ENCODE data around the gene DHFR2. TPM values are rescaled to one million over a fixed set of nuclear protein-coding genes. Genes with fewer than 3 reads are reported as not detected.
"Not testable (repeated sequence)": the region's sequence is repeated elsewhere in the genome, so short reads cannot be mapped to it uniquely, and the experiment has no call there.

The DHFR2 gene
- total RNA-seq, 4 donors from 2014 or later, result 2.0 to 7.7 (median 5.3) TPM

- no peak overlapping the region for H3K4me3 ChIP-seq (ENCODE audit: low read depth, poor library complexity, severe bottlenecking)
- intact Hi-C loops (cut with DNase I; ENCODE audit: low total_unique reads), result no loop called here
- 91 to 92% methylated on average over 5 of the region's 5 CpGs for WGBS, 2 donors
- DNase-seq (ENCODE audit: low spot score in 2 of 2), result no peak
- no peak for TF ChIP-seq POLR2A (IDR thresholded peaks at IDR 0.05)
- no peak for TF ChIP-seq CTCF (IDR thresholded peaks at IDR 0.05)
These were observed 19.2 kb upstream of the DHFR2 start for GRCh38 chr3:94081884-94082283.

- H3K4me3 ChIP-seq (ENCODE audit: low read depth, poor library complexity, severe bottlenecking); DNase-seq (ENCODE audit: low spot score in 2 of 2); intact Hi-C loops (cut with DNase I; ENCODE audit: low total_unique reads): not testable (repeated sequence)
- WGBS, 2 donors, result 92 to 100% methylated on average over 5 of the region's 5 CpGs
These were observed 17.8 kb upstream of the DHFR2 start for GRCh38 chr3:94080552-94080951.

GRCh38 chr3:94076055-94076454 is 13.3 kb upstream of the DHFR2 start:
- TF ChIP-seq POLR2A (IDR thresholded peaks at IDR 0.05) (no peak), CTCF (IDR thresholded peaks at IDR 0.05) (no peak)
- intact Hi-C loops (cut with DNase I; ENCODE audit: low total_unique reads), result no loop called here
- DNase-seq (ENCODE audit: low spot score in 2 of 2), result no peak
- WGBS, 2 donors, result 97% methylated on average over 3 of the region's 3 CpGs
- H3K4me3 ChIP-seq (ENCODE audit: low read depth, poor library complexity, severe bottlenecking), result no peak overlapping the region

- H3K4me3 ChIP-seq (ENCODE audit: low read depth, poor library complexity, severe bottlenecking), result no peak overlapping the region
- WGBS, 2 donors, result 87 to 95% methylated on average over 4 of the region's 4 CpGs
- DNase-seq (ENCODE audit: low spot score in 2 of 2), result no peak
- intact Hi-C loops (cut with DNase I; ENCODE audit: low total_unique reads), result no loop called here
- TF ChIP-seq POLR2A (IDR thresholded peaks at IDR 0.05) (no peak), CTCF (IDR thresholded peaks at IDR 0.05) (no peak)
These were observed 9.1 kb upstream of the DHFR2 start for GRCh38 chr3:94071713-94072284.

- DNase-seq (ENCODE audit: low spot score in 2 of 2), result no peak
- H3K4me3 ChIP-seq (ENCODE audit: low read depth, poor library complexity, severe bottlenecking), result no peak overlapping the region
- intact Hi-C loops (cut with DNase I; ENCODE audit: low total_unique reads), result no loop called here
- 94 to 97% methylated on average over 6 of the region's 6 CpGs for WGBS, 2 donors
- TF ChIP-seq POLR2A (IDR thresholded peaks at IDR 0.05), result no peak
- no peak for TF ChIP-seq CTCF (IDR thresholded peaks at IDR 0.05)
These were observed 7.7 kb upstream of the DHFR2 start for GRCh38 chr3:94070341-94070911.

GRCh38 chr3:94069194-94069813 is 6.6 kb upstream of the DHFR2 start:
- no peak for DNase-seq (ENCODE audit: low spot score in 2 of 2)
- TF ChIP-seq POLR2A (IDR thresholded peaks at IDR 0.05) (no peak), CTCF (IDR thresholded peaks at IDR 0.05) (no peak)
- H3K4me3 ChIP-seq (ENCODE audit: low read depth, poor library complexity, severe bottlenecking), result no peak overlapping the region
- WGBS, 2 donors, result 42 to 53% methylated on average over 4 of the region's 4 CpGs
- intact Hi-C loops (cut with DNase I; ENCODE audit: low total_unique reads), result no loop called here
